H9 (cell line): ENCODE measurements around the gene RNU7-1. TPM values are rescaled to one million over a fixed set of nuclear protein-coding genes. Genes with fewer than 3 reads are reported as not detected.

ENCODE experiments used
- DNase-seq: peaks from one replicate; pipeline ENCODE4 v3.0.0-alpha.2; 2017
- H2AFZ ChIP-seq: one replicate; pipeline ENCODE4 v1.6.1; 2013; ENCODE audit warnings: mild to moderate bottlenecking, low read length, control low read depth, moderate library complexity
- H2AK5ac ChIP-seq: 2 replicates; pipeline ENCODE4 v1.6.1; 2013; ENCODE audit warnings: low read length, control low read depth, mixed read lengths; ENCODE audit not compliant: insufficient read length
- H2BK120ac ChIP-seq: one replicate; pipeline ENCODE4 v1.6.1; 2013; ENCODE audit warnings: low read depth, mild to moderate bottlenecking, low read length, control low read depth, inconsistent platforms; ENCODE audit not compliant: poor library complexity, severe bottlenecking
- H2BK12ac ChIP-seq: 2 replicates; pipeline ENCODE4 v1.6.1; 2013; ENCODE audit warnings: low read length, control low read depth, mixed read lengths, low read depth; ENCODE audit not compliant: insufficient read length
- H2BK15ac ChIP-seq: 2 replicates; pipeline ENCODE4 v1.6.1; 2013; ENCODE audit warnings: low read depth, low read length, control low read depth
- H2BK20ac ChIP-seq: one replicate; pipeline ENCODE4 v1.6.1; 2013; ENCODE audit warnings: low read depth, mild to moderate bottlenecking, low read length, control low read depth, inconsistent platforms; ENCODE audit not compliant: poor library complexity, severe bottlenecking
- H2BK5ac ChIP-seq: 2 replicates; pipeline ENCODE4 v1.6.1; 2013; ENCODE audit warnings: low read length, control low read depth, mixed read lengths; ENCODE audit not compliant: insufficient read length
- H3K14ac ChIP-seq: 2 replicates; pipeline ENCODE4 v1.6.1; 2013; ENCODE audit warnings: low read length, control low read depth; ENCODE audit not compliant: insufficient read depth
- H3K18ac ChIP-seq: 2 replicates; pipeline ENCODE4 v1.6.1; 2013; ENCODE audit warnings: low read depth, mild to moderate bottlenecking, mixed read lengths, low read length, control low read depth; ENCODE audit not compliant: insufficient read length
- H3K23ac ChIP-seq: 2 replicates; pipeline ENCODE4 v1.6.1; 2013; ENCODE audit warnings: low read length, control low read depth, mixed read lengths, low read depth; ENCODE audit not compliant: insufficient read length
- H3K23me2 ChIP-seq: 2 replicates; pipeline ENCODE4 v1.6.1; 2013; ENCODE audit warnings: low read depth, mild to moderate bottlenecking, mixed read lengths, low read length, control low read depth; ENCODE audit not compliant: insufficient read length, poor library complexity, severe bottlenecking
- H3K27ac ChIP-seq: 2 replicates; pipeline ENCODE4 v1.5.1; 2013; ENCODE audit warnings: low read length, control low read depth, mixed read lengths, low read depth; ENCODE audit not compliant: insufficient read length
- H3K27me3 ChIP-seq: 2 replicates; pipeline ENCODE4 v1.6.1; 2013; ENCODE audit warnings: low read length, control low read depth, inconsistent platforms; ENCODE audit not compliant: insufficient read depth
- H3K4ac ChIP-seq: 2 replicates; pipeline ENCODE4 v1.6.1; 2013; ENCODE audit warnings: low read depth, mild to moderate bottlenecking, control low read depth, inconsistent platforms, low read length, moderate library complexity
- H3K4me1 ChIP-seq: 2 replicates; pipeline ENCODE4 v1.6.1; 2013; ENCODE audit warnings: low read length, control low read depth, inconsistent platforms; ENCODE audit not compliant: insufficient read depth
- H3K4me2 ChIP-seq: 2 replicates; pipeline ENCODE4 v1.6.1; 2013; ENCODE audit warnings: low read length, control low read depth, mixed read lengths; ENCODE audit not compliant: insufficient read length, insufficient read depth
- H3K56ac ChIP-seq: 2 replicates; pipeline ENCODE4 v1.6.1; 2013; ENCODE audit warnings: low read depth, mild to moderate bottlenecking, mixed read lengths, low read length, control low read depth; ENCODE audit not compliant: insufficient read length
- H3K79me1 ChIP-seq: 2 replicates; pipeline ENCODE4 v1.6.1; 2013; ENCODE audit warnings: low read depth, mild to moderate bottlenecking, moderate library complexity, low read length, control low read depth, inconsistent platforms; ENCODE audit not compliant: insufficient read depth, poor library complexity, severe bottlenecking
- H3K79me2 ChIP-seq: 2 replicates; pipeline ENCODE4 v1.6.1; 2013; ENCODE audit warnings: low read length, control low read depth, inconsistent platforms; ENCODE audit not compliant: insufficient read depth
- H3K9ac ChIP-seq: 2 replicates; pipeline ENCODE4 v1.6.1; 2013; ENCODE audit warnings: low read length, control low read depth, mixed read lengths; ENCODE audit not compliant: insufficient read length; ENCODE audit errors: extremely low read depth
- H3K9me3 ChIP-seq: one replicate; pipeline ENCODE4 v1.6.1; 2013; ENCODE audit warnings: low read depth, low read length, inconsistent platforms; ENCODE audit not compliant: control insufficient read depth
- H3T11ph ChIP-seq: one replicate; pipeline ENCODE4 v1.6.1; 2013; ENCODE audit warnings: mild to moderate bottlenecking, low read length, control low read depth, inconsistent platforms
- H4K20me1 ChIP-seq: one replicate; pipeline ENCODE4 v1.6.1; 2013; ENCODE audit not compliant: control insufficient read depth, insufficient read length, insufficient read depth
- H4K5ac ChIP-seq: 2 replicates; pipeline ENCODE4 v1.6.1; 2013; ENCODE audit warnings: low read depth, mild to moderate bottlenecking, mixed read lengths, low read length, control low read depth; ENCODE audit not compliant: insufficient read length
- H4K8ac ChIP-seq: replicated peaks from 2 replicates; pipeline ENCODE4 v1.6.1; 2013; ENCODE audit warnings: low read length, control low read depth, mixed read lengths, low read depth; ENCODE audit not compliant: insufficient read length
- H4K91ac ChIP-seq: 2 replicates; pipeline ENCODE4 v1.6.1; 2013; ENCODE audit warnings: low read depth, mild to moderate bottlenecking, moderate library complexity, mixed read lengths, low read length, control low read depth; ENCODE audit not compliant: insufficient read length
- H3K27ac Mint-ChIP-seq, 3 experiments: 2 replicates in 2 of 3; 3 replicates in 1 of 3; pipeline ENCODE4 v1.8.0; 2020 to 2021; ENCODE audit warnings: mixed read lengths in 3 of 3, mild to moderate bottlenecking in 1 of 3, moderate library complexity in 1 of 3
- H3K27me3 Mint-ChIP-seq: 2 replicates; pipeline ENCODE4 v1.8.0; 2021; ENCODE audit warnings: low read depth, mild to moderate bottlenecking, moderate library complexity, mixed read lengths
- H3K36me3 Mint-ChIP-seq, 3 experiments: 2 replicates in 2 of 3; 3 replicates in 1 of 3; pipeline ENCODE4 v1.8.0; 2020 to 2021; ENCODE audit warnings: low read depth in 3 of 3, mixed read lengths in 3 of 3; ENCODE audit not compliant: insufficient read depth in 1 of 3
- H3K4me1 Mint-ChIP-seq, 2 experiments: 2 replicates each; pipeline ENCODE4 v1.8.0; 2020; ENCODE audit warnings: mixed read lengths in 2 of 2
- H3K4me3 Mint-ChIP-seq, 2 experiments: 2 replicates in 1 of 2; 3 replicates in 1 of 2; pipeline ENCODE4 v1.8.0; 2020 to 2021; ENCODE audit warnings: mild to moderate bottlenecking in 2 of 2, mixed read lengths in 2 of 2, moderate library complexity in 1 of 2
- H3K9me3 Mint-ChIP-seq, 2 experiments: 2 replicates in 1 of 2; 3 replicates in 1 of 2; pipeline ENCODE4 v1.8.0; 2020; ENCODE audit warnings: mild to moderate bottlenecking in 2 of 2, mixed read lengths in 2 of 2, moderate library complexity in 1 of 2
- CTCF ChIP-seq: fragments of 200-600 bp; sonication (generic); conservative IDR thresholded peaks from 3 replicates; pipeline ENCODE4 v1.8.0; 2021; ENCODE audit warnings: antibody characterized with exemption, mild to moderate bottlenecking
- WGBS: extraction: QIAGEN DNeasy Blood & Tissue Kit; methylation state at CpG from one replicate; pipeline ENCODE4 v1.1.7; 2013; ENCODE audit warnings: missing lambda C conversion rate, low lambda C conversion rate, mixed read lengths; ENCODE audit not compliant: insufficient read length; ENCODE audit errors: extremely low coverage; 5-methylcytosine and 5-hydroxymethylcytosine counted together
- total RNA-seq: library from RNA; stranded (reverse); gene quantifications from 2 replicates; pipeline ENCODE4 v1.2.1, GENCODE V29; 2021

RNU7-1 gene
- total RNA-seq, 1 experiment from 2014 or later: not detected

DNA sequence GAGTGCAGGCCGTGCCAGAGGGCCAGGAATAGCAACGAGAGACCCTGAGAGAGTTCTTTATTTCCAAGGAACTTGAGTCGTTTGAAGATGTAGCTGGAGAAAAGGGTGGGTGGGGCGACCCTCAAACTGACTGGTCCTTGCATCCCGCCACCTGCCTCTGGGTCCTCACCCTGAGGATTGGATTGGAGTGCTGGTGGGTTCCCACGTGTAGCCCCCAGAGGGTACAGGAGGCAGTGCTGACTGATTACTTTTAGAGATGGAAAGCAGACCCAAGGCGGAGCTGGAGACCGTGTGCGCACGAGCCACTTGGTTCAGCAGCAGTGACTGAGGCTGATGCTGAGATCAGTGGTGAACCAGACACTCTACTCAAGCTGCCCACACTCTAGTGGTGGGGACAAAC is 34.0 kb downstream of the RNU7-1 start:
- Histone ChIP-seq H4K8ac (no peak overlapping the region), H2BK20ac (no peak overlapping the region), H2BK15ac (no peak overlapping the region), H2AFZ (no peak overlapping the region), H3K79me1 (no peaks in the 10 kb centered on the region), H3K18ac (no peak overlapping the region), H3K4me2 (no peak overlapping the region), H3K79me2 (no peaks in the 10 kb centered on the region), H3K9me3 (no peaks in the 10 kb centered on the region), H3K27me3 (no peaks in the 10 kb centered on the region), H3K27ac (no peak overlapping the region), H3K4me1 (no peaks in the 10 kb centered on the region; the same call in 1 of the 2 replicates), H4K20me1 (no peaks in the 10 kb centered on the region), H3K9ac (no peak overlapping the region), H2BK5ac (no peak overlapping the region), H3K56ac (no peak overlapping the region), H2BK12ac (no peak overlapping the region), H3K23ac (no peak overlapping the region), H3K4ac (no peak overlapping the region), H3K14ac (no peak overlapping the region), H2BK120ac (no peak overlapping the region), H4K91ac (no peak overlapping the region), H4K5ac (no peak overlapping the region), H3K23me2 (no peaks in the 10 kb centered on the region), H2AK5ac (no peak overlapping the region), H3T11ph (no peak overlapping the region)
- Mint-ChIP-seq H3K4me3 (no peak overlapping the region), H3K9me3 (no peaks in the 10 kb centered on the region), H3K36me3 (peaks cover 30 to 87% (median 84%) of the 10 kb centered on the region in 3 experiments; a peak in 6 of 7 replicates), H3K27me3 (no peaks in the 10 kb centered on the region; the same call in 1 of the 2 replicates), H3K4me1 (peaks cover 3 to 6% of the 10 kb centered on the region in 2 experiments), H3K27ac (peak overlapping the region; percentile 12 to 78 (median 57); a peak in 3 of 7 replicates)
- no CpG with 5 or more reads among the region's 10 CpGs for WGBS
- TF ChIP-seq CTCF: no peak
- no peak for DNase-seq
